Fibroblast of villous mesenchyme (primary cell): Measurements from ENCODE around the gene MAP2K5. TPM values are rescaled to one million over a fixed set of nuclear protein-coding genes. Genes with fewer than 3 reads are reported as not detected.

Experiments used
- DNase-seq: peaks from one replicate; pipeline ENCODE4 v3.0.0-alpha.2; 2010; ENCODE audit warnings: low read depth
- H3K4me3 ChIP-seq: 2 replicates; pipeline ENCODE4 v1.5.1; 2011; ENCODE audit warnings: low read depth, mild to moderate bottlenecking, low read length
- total RNA-seq: library from RNA; depleted of rRNA; stranded (reverse); fragments of >200 nt; gene quantifications from 2 replicates; pipeline ENCODE4 v1.2.3, GENCODE V29; 2012
- TF ChIP-seq, protein P1 (sequence below): IDR thresholded peaks from 2 replicates; pipeline ENCODE4 v1.5.1; 2012; ENCODE audit warnings: low read depth, mild to moderate bottlenecking, low read length; ENCODE audit not compliant: insufficient read depth

The MAP2K5 gene
- total RNA-seq, 1 donor, result 6.9 TPM

DNA sequence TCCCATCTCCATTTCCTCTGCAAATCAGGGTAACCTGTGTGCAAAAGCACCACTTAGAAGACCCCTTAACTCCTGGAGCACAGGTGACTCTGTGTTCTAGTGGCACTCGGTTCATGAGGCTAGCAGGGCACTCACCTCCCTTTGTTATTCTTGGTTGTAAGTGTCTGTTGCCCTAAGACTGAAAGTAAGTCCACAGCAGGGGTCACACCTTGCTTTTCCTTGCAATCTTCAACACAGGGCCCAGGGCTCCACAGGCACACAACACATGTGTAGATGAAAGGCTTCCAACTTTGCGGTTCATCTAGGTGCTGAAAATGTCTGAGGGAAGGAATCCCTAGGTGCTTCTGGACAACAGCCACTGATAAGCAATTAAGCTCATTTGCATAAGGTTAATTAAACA is 294.5 kb downstream of the MAP2K5 start:
- H3K4me3 ChIP-seq, result no peak overlapping the region
- DNase-seq, result no peak
- TF ChIP-seq, protein P1, sequence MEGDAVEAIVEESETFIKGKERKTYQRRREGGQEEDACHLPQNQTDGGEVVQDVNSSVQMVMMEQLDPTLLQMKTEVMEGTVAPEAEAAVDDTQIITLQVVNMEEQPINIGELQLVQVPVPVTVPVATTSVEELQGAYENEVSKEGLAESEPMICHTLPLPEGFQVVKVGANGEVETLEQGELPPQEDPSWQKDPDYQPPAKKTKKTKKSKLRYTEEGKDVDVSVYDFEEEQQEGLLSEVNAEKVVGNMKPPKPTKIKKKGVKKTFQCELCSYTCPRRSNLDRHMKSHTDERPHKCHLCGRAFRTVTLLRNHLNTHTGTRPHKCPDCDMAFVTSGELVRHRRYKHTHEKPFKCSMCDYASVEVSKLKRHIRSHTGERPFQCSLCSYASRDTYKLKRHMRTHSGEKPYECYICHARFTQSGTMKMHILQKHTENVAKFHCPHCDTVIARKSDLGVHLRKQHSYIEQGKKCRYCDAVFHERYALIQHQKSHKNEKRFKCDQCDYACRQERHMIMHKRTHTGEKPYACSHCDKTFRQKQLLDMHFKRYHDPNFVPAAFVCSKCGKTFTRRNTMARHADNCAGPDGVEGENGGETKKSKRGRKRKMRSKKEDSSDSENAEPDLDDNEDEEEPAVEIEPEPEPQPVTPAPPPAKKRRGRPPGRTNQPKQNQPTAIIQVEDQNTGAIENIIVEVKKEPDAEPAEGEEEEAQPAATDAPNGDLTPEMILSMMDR, result no peak

DNA sequence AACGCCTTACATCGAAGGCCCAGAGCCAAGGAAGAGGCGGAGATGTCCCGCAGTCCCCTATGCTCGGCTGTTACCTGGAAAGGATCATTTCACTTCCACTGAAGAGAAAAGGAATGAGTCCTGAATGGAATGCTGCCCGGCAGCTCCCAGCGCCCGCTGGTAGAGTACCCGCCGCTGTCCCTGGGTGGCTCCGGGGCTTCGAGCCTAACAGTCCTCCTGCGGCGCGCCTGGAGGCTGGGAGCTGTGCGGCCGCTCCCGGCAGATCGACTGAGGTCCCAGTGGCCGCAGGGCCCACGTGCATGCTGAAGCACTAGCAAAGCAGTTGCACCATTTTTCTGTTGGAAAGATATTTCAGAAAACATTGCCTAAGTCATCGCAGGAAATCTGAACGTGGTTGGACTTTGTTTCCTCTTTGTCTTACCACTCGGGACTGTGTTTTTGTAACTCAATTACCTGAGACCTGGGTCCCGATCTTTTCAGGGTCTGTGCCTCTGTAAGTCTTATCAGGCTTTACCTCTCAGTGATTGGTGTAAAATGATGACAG is 296.4 kb downstream of the MAP2K5 start:
- peak overlapping the region; percentile 97 for H3K4me3 ChIP-seq
- peak; percentile 38 for DNase-seq
- TF ChIP-seq, protein P1, result no peak

DNA sequence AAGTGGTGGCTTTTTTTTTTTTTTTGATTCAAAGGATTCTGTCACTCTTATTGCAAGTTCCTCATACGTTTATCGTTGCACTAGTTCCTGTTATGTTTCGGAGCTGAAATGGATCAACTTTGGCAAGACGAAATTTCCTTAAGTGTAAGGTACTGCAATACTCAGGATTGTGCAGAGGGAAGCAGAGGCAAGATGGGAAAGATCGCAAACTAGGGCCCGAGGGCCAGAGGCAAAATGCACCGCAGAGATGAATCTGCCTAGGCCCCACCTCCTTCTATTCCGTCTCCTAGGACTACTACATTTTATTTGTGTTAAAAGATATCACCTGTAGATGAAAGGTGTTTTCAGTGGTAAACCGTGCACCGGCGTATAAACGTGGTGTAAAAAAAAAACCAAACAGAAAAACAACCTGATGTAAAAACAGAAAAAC is 297.0 kb downstream of the MAP2K5 start:
- TF ChIP-seq, protein P1, result no peak
- peak; percentile 43 for DNase-seq
- H3K4me3 ChIP-seq, result peak overlapping the region; percentile 97

DNA sequence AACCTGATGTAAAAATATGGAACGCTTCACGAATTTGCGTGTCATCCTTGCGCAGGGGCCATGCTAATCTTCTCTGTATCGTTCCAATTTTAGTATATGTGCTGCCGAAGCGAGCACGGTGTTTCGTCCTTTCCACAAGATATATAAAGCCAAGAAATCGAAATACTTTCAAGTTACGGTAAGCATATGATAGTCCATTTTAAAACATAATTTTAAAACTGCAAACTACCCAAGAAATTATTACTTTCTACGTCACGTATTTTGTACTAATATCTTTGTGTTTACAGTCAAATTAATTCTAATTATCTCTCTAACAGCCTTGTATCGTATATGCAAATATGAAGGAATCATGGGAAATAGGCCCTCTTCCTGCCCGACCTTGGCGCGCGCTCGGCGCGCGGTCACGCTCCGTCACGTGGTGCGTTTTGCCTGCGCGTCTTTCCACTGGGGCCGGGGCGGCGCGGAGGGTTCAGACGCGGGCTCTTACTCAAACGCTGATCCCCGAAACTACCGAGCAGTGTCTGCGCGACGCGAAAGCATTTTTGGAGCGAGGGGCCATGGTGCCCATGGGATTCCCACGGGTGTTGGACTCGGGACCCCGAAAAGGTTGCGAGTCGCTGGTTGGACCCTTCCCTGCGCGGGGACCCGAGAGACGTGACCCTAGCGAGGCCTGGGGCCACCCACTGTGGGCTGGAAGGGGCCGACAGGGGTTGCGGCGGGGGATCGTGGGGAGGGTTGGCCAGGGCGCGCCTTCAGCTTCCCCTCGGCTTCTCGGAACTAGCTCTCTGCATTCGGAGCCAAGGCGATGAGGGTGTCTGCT is 297.6 kb downstream of the MAP2K5 start, which contains the start of gene RNU6-1:
Gene RNU6-1, minus strand, starts transcription at position 117 of the 820 bp plus-strand sequence.
- peak; percentile 93 for DNase-seq
- TF ChIP-seq, protein P1, result no peak
- H3K4me3 ChIP-seq, result peak within 1 kb of the TSS; percentile 97

DNA sequence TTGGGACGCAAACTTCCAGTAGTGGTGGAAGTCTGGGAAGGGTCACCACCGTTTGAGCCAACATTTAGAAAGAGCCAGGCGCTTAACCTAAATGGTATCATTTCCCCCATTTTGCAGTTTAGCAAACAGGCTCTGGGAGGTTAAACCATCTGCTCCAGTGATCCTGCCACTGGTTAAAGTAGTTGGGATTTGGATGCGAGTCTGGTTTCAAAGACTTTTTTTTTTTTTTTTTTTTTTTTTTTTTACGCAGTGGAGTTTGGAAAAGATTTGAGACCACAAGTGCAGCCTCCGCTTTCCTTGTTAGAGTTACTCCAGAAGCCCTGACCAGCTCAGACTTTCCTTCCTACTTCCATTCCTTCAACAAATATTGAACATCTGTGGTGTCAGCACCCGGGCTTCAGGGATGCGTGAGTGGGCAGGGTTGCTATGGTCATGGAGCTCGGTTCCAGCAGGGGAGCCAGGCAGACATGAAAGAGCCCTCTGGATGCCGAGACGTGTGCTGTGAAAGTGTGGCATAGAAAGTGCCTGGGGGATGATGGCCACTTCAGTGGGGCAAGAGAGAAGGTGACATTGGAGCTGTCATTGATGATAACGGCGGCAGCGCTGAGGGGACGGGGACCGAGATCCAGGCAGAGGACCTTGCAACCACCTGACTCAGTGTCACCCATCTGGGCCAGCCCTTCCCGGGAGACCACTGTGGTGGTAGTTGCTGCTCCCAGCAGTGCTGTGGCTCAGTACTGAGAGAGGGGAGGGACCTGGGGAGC is 298.4 kb downstream of the MAP2K5 start:
- H3K4me3 ChIP-seq, result peak overlapping the region; percentile 97
- DNase-seq, result peak; percentile 47
- TF ChIP-seq, protein P1, result no peak

DNA sequence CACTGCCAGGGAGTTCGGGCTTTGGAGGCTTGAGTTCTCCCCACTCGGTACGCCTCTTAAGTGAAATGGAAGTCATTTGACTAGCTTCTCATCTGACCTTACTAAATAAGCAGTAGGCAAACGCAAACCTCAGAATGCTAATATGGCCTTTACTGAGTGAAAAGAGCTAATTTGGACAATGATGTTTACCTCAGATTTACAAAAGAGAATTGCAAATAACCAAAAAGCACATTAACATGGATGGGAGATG is 298.9 kb downstream of the MAP2K5 start:
- TF ChIP-seq, protein P1, result no peak
- DNase-seq, result no peak

More for the DNA sequence above, 298.9 kb downstream of the MAP2K5 start:
- no peak overlapping the region for H3K4me3 ChIP-seq
